Measurements from ENCODE around the gene MPZ.

MPZ gene

GRCh38 chr1:161309868-161310267 is at the start of gene MPZ:
MPZ (minus strand) TSS chr1:161309968; CDS start chr1:161309905, 63 bp downstream.
- no peak within 1 kb of the TSS for H3K4me3 ChIP-seq (ENCODE audit: low read length)
- no peak for TF ChIP-seq CTCF (conservative IDR thresholded peaks at IDR 0.05; ENCODE audit: low read depth, low read length)
- no peak for DNase-seq (ENCODE audit: low read depth)

GRCh38 chr1:161359291-161359690 is 49.5 kb upstream of the MPZ start:
- TF ChIP-seq CTCF (conservative IDR thresholded peaks at IDR 0.05; ENCODE audit: low read depth, low read length), result no peak
- no peak overlapping the region for H3K4me3 ChIP-seq (ENCODE audit: low read length)
- DNase-seq (ENCODE audit: low read depth), result no peak

DNA sequence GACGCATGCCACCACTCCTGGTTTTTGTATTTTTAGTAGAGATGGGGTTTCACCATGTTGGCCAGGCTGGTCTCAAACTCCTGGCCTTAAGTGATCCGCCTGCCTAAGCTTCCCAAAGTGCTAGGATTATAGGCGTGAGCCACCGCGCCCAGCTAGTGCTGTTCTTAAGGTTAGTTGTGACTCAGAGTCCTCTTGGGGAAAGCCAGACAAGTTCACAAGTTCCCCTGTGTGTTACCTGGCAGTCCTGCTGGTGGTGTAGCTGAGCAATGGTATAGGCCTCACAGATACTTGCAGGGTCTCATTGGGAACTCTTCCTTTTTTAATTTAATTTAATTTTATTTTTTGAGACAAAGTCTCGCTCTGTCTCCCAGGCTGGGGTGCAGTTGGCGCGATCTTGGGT is 47.3 kb upstream of the MPZ start:
- H3K4me3 ChIP-seq (ENCODE audit: low read length), result no peak overlapping the region
- no peak for DNase-seq (ENCODE audit: low read depth)
- no peak for TF ChIP-seq CTCF (conservative IDR thresholded peaks at IDR 0.05; ENCODE audit: low read depth, low read length)

DNA sequence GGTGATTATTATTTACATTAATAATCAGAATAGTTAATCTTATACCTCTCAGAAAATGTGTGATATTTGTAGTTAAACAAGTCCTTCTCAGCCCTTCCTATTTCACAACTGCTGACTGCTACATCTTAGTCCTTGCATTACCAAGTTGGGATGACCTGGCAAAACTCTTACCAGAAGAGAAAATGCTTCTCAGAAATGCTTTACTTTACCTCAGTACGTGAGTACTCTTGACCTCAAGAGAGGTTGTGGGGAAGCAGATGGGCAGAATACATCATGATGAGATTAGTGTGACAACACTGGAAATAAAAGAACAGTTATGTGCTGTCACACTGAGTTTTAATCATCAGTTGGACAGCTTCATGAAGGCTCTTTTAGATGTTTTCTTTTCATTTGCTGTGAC is 41.7 kb upstream of the MPZ start:
- no peak overlapping the region for H3K4me3 ChIP-seq (ENCODE audit: low read length)
- no peak for TF ChIP-seq CTCF (conservative IDR thresholded peaks at IDR 0.05; ENCODE audit: low read depth, low read length)
- no peak for DNase-seq (ENCODE audit: low read depth)

DNA sequence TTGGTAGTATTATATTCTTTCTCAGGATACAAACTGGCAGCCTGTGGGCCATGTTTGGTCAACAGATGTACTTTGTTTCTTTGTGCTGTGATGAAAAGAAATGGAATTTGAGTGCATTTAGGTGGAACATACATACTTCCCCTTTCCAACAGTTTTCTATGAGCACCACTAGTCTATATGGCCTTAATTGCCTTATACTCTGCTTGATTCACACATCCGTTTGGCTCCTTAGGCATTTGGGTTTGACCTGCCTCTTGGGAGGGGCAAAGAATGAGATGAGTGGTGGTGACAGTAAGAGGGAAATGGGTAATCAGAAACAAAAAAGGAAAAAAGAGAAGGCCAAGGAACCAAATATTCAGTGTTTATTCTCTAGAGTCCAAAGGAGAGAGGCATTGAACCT is 40.9 kb upstream of the MPZ start:
- no peak for TF ChIP-seq CTCF (conservative IDR thresholded peaks at IDR 0.05; ENCODE audit: low read depth, low read length)
- DNase-seq (ENCODE audit: low read depth), result no peak
- H3K4me3 ChIP-seq (ENCODE audit: low read length), result no peak overlapping the region

DNA sequence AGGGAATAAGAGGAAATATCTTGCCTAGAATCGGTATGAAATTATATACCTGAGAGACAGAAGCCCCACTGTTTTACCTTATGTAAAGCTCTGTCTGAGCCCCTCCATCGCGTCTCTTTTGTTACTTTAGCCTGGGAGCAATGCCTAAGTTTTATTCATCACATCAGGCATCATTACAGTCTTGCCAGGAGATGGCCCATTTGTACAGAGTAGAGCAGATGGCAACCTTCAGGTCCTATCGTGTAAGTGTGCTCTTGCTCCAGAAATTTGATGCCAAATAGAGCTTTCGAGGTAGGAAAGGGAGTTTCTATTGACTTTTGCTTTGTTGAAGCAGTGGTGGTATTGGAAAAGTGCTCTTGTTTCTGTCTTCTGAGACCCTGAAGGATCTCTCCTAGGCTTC is 33.1 kb upstream of the MPZ start:
- no peak overlapping the region for H3K4me3 ChIP-seq (ENCODE audit: low read length)
- no peak for TF ChIP-seq CTCF (conservative IDR thresholded peaks at IDR 0.05; ENCODE audit: low read depth, low read length)
- no peak for DNase-seq (ENCODE audit: low read depth)

DNA sequence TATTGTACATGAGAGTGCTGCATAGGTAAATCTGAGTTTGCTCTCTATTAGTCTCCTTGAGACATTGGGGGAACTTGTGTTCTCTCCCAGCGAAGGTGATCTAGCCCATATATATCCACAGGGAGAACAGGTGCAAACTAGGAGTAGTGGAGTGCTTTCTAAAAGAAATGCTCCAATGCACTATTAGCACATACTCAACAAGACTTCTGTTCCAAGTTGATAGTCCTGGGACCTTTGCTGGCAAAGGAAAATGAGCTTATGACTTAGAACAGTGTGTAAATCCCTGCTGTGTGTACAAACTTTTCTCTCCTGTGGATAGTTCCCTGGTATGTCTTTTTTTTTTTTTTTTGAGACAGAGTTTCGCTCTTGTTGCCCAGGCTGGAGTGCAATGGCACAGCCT is 32.4 kb upstream of the MPZ start:
- no peak for TF ChIP-seq CTCF (conservative IDR thresholded peaks at IDR 0.05; ENCODE audit: low read depth, low read length)
- no peak for DNase-seq (ENCODE audit: low read depth)
- no peak overlapping the region for H3K4me3 ChIP-seq (ENCODE audit: low read length)

All from retinal pigment epithelial cell (primary cell).